Progenitor cell of endocrine pancreas (in vitro differentiated cells): Measurements from ENCODE around the gene CCDC88C. TPM values are rescaled to one million over a fixed set of nuclear protein-coding genes. Genes with fewer than 3 reads are reported as not detected.

Experiments used
- DNase-seq: peaks from one replicate; pipeline ENCODE4 v3.0.0; 2021; ENCODE audit warnings: low spot score; ENCODE audit not compliant: unreplicated experiment
- H3K27ac Mint-ChIP-seq: 2 replicates; pipeline ENCODE4 v1.8.0; 2021; ENCODE audit warnings: mild to moderate bottlenecking, moderate library complexity, mixed read lengths
- H3K27me3 Mint-ChIP-seq: 2 replicates; pipeline ENCODE4 v1.8.0; 2021; ENCODE audit warnings: mixed read lengths
- H3K36me3 Mint-ChIP-seq: 2 replicates; pipeline ENCODE4 v1.8.0; 2022; ENCODE audit warnings: mixed read lengths; ENCODE audit not compliant: insufficient read depth
- H3K4me1 Mint-ChIP-seq: 2 replicates; pipeline ENCODE4 v1.8.0; 2021; ENCODE audit warnings: low read depth, mixed read lengths
- H3K4me3 Mint-ChIP-seq: 2 replicates; pipeline ENCODE4 v1.8.0; 2021; ENCODE audit warnings: low read depth, mild to moderate bottlenecking, moderate library complexity, mixed read lengths
- H3K9me3 Mint-ChIP-seq: 2 replicates; pipeline ENCODE4 v1.8.0; 2021; ENCODE audit warnings: low read depth, mixed read lengths
- CTCF ChIP-seq: fragments of 200-600 bp; sonication (generic); IDR thresholded peaks from one replicate; pipeline ENCODE4 v1.5.0; 2021; ENCODE audit warnings: antibody characterized with exemption, mild to moderate bottlenecking; ENCODE audit not compliant: unreplicated experiment
- total RNA-seq: library from RNA; stranded (reverse); gene quantifications from 2 replicates; pipeline ENCODE4 v1.2.1, GENCODE V29; 2021

Gene CCDC88C
- total RNA-seq, 1 donor from 2014 or later: 78.1 TPM

GRCh38 chr14:91291786-91292405 lies 125.7 kb downstream of the CCDC88C start:
- DNase-seq: no peak
- Mint-ChIP-seq H3K9me3 (no peaks in the 10 kb centered on the region), H3K4me1 (no peaks in the 10 kb centered on the region), H3K27ac (no peak overlapping the region), H3K36me3 (peaks cover 23% of the 10 kb centered on the region), H3K4me3 (no peak overlapping the region), H3K27me3 (no peaks in the 10 kb centered on the region)
- no peak for TF ChIP-seq CTCF

GRCh38 chr14:91290986-91291385 lies 126.6 kb downstream of the CCDC88C start:
- Mint-ChIP-seq H3K4me3 (no peak overlapping the region), H3K27me3 (no peaks in the 10 kb centered on the region)

GRCh38 chr14:91289464-91289863 lies 128.2 kb downstream of the CCDC88C start:
- H3K27ac Mint-ChIP-seq: no peak overlapping the region
- no peaks in the 10 kb centered on the region for H3K9me3 Mint-ChIP-seq
- H3K4me3 Mint-ChIP-seq: no peak overlapping the region
- H3K36me3 Mint-ChIP-seq: peaks cover 29% of the 10 kb centered on the region
- no peak for DNase-seq
- no peak for TF ChIP-seq CTCF
- H3K4me1 Mint-ChIP-seq: no peaks in the 10 kb centered on the region
- no peaks in the 10 kb centered on the region for H3K27me3 Mint-ChIP-seq

More at GRCh38 chr14:91290986-91291385, 126.6 kb downstream of the CCDC88C start:
- TF ChIP-seq CTCF: no peak
- H3K9me3 Mint-ChIP-seq: no peaks in the 10 kb centered on the region
- H3K36me3 Mint-ChIP-seq: peaks cover 18% of the 10 kb centered on the region
- H3K4me1 Mint-ChIP-seq: no peaks in the 10 kb centered on the region
- DNase-seq: no peak
- no peak overlapping the region for H3K27ac Mint-ChIP-seq

GRCh38 chr14:91288876-91289275 lies 128.7 kb downstream of the CCDC88C start:
- no peak overlapping the region for H3K27ac Mint-ChIP-seq
- no peak overlapping the region for H3K4me3 Mint-ChIP-seq
- H3K9me3 Mint-ChIP-seq: no peaks in the 10 kb centered on the region
- H3K36me3 Mint-ChIP-seq: peaks cover 31% of the 10 kb centered on the region
- H3K4me1 Mint-ChIP-seq: no peaks in the 10 kb centered on the region
- TF ChIP-seq CTCF: no peak
- no peaks in the 10 kb centered on the region for H3K27me3 Mint-ChIP-seq
- DNase-seq: no peak

GRCh38 chr14:91286530-91286937 lies 131.1 kb downstream of the CCDC88C start:
- Mint-ChIP-seq H3K4me1 (no peaks in the 10 kb centered on the region), H3K27ac (peak overlapping the region; percentile 12), H3K36me3 (peaks cover 29% of the 10 kb centered on the region), H3K9me3 (no peaks in the 10 kb centered on the region), H3K27me3 (no peaks in the 10 kb centered on the region), H3K4me3 (no peak overlapping the region)
- peak; percentile 94 for TF ChIP-seq CTCF
- peak; percentile 58 for DNase-seq
